ENCODE measurements around the gene NELL1.

The NELL1 gene

GRCh38 chr11:20723366-20723765 is 54.0 kb downstream of the NELL1 start:
- Histone ChIP-seq H3K4me2 (ENCODE audit: low read length) (no peak overlapping the region), H2BK15ac (replicated peaks; ENCODE audit: low read depth) (no peak overlapping the region), H3K56ac (ENCODE audit: low read length) (no peak overlapping the region), H3K79me1 (ENCODE audit: low read length) (no peaks in the 10 kb centered on the region), H3K18ac (ENCODE audit: low read length) (no peak overlapping the region), H3K9ac (ENCODE audit: low read length) (no peak overlapping the region), H4K5ac (ENCODE audit: low read length) (no peak overlapping the region), H3K4me1 (ENCODE audit: control insufficient read depth, low read depth, low read length) (no peaks in the 10 kb centered on the region), H3K27me3 (ENCODE audit: insufficient read depth, low read length, poor library complexity) (no peaks in the 10 kb centered on the region), H3K4me3 (ENCODE audit: low read length) (no peak overlapping the region), H4K8ac (ENCODE audit: low read depth, low read length) (no peak overlapping the region), H3K4ac (ENCODE audit: low read depth, low read length) (no peak overlapping the region), H2AK5ac (ENCODE audit: low read length) (no peak overlapping the region), H2BK120ac (ENCODE audit: low read depth, low read length) (no peak overlapping the region), H2BK5ac (ENCODE audit: low read length) (no peak overlapping the region), H3K23ac (ENCODE audit: low read length) (no peak overlapping the region), H3K27ac (ENCODE audit: low read depth, low read length) (no peak overlapping the region), H3K36me3 (ENCODE audit: control insufficient read depth, insufficient read depth, low read length) (no peaks in the 10 kb centered on the region), H3K79me2 (ENCODE audit: control insufficient read depth, insufficient read depth, low read length) (no peaks in the 10 kb centered on the region)
- WGBS (ENCODE audit: extremely low coverage, insufficient coverage, low lambda C conversion rate): no CpG with 5 or more reads among the region's 1 CpG
- DNase-seq: no peak

- Histone ChIP-seq H3K79me2 (ENCODE audit: control insufficient read depth, insufficient read depth, low read length) (no peaks in the 10 kb centered on the region), H3K9ac (ENCODE audit: low read length) (no peak overlapping the region), H4K8ac (ENCODE audit: low read depth, low read length) (no peak overlapping the region), H3K4me3 (ENCODE audit: low read length) (no peak overlapping the region), H3K27me3 (ENCODE audit: insufficient read depth, low read length, poor library complexity) (no peaks in the 10 kb centered on the region), H3K56ac (ENCODE audit: low read length) (no peak overlapping the region), H3K36me3 (ENCODE audit: control insufficient read depth, insufficient read depth, low read length) (no peaks in the 10 kb centered on the region), H3K27ac (ENCODE audit: low read depth, low read length) (no peak overlapping the region), H3K79me1 (ENCODE audit: low read length) (no peaks in the 10 kb centered on the region), H2BK15ac (replicated peaks; ENCODE audit: low read depth) (no peak overlapping the region), H3K4ac (ENCODE audit: low read depth, low read length) (no peak overlapping the region), H2BK5ac (ENCODE audit: low read length) (no peak overlapping the region), H3K4me2 (ENCODE audit: low read length) (no peak overlapping the region), H2BK120ac (ENCODE audit: low read depth, low read length) (no peak overlapping the region), H3K18ac (ENCODE audit: low read length) (no peak overlapping the region), H3K4me1 (ENCODE audit: control insufficient read depth, low read depth, low read length) (no peaks in the 10 kb centered on the region), H2AK5ac (ENCODE audit: low read length) (no peak overlapping the region), H4K5ac (ENCODE audit: low read length) (no peak overlapping the region), H3K23ac (ENCODE audit: low read length) (no peak overlapping the region)
- no CpG with 5 or more reads among the region's 4 CpGs for WGBS (ENCODE audit: extremely low coverage, insufficient coverage, low lambda C conversion rate)
- DNase-seq: no peak
Observed at GRCh38 chr11:20729597-20730105, 60.3 kb downstream of the NELL1 start.

GRCh38 chr11:20731676-20732215 is 62.4 kb downstream of the NELL1 start:
- no CpG with 5 or more reads among the region's 5 CpGs for WGBS (ENCODE audit: extremely low coverage, insufficient coverage, low lambda C conversion rate)
- H3K27me3 ChIP-seq (ENCODE audit: insufficient read depth, low read length, poor library complexity): no peaks in the 10 kb centered on the region
- no peak overlapping the region for H3K56ac ChIP-seq (ENCODE audit: low read length)
- no peak overlapping the region for H3K27ac ChIP-seq (ENCODE audit: low read depth, low read length)
- H4K5ac ChIP-seq (ENCODE audit: low read length): no peak overlapping the region
- no peaks in the 10 kb centered on the region for H3K4me1 ChIP-seq (ENCODE audit: control insufficient read depth, low read depth, low read length)
- no peak overlapping the region for H3K4me2 ChIP-seq (ENCODE audit: low read length)
- H3K9ac ChIP-seq (ENCODE audit: low read length): no peak overlapping the region
- no peak overlapping the region for H2BK15ac ChIP-seq (replicated peaks; ENCODE audit: low read depth)
- H3K36me3 ChIP-seq (ENCODE audit: control insufficient read depth, insufficient read depth, low read length): no peaks in the 10 kb centered on the region
- H3K79me2 ChIP-seq (ENCODE audit: control insufficient read depth, insufficient read depth, low read length): no peaks in the 10 kb centered on the region
- H3K18ac ChIP-seq (ENCODE audit: low read length): no peak overlapping the region
- H4K8ac ChIP-seq (ENCODE audit: low read depth, low read length): no peak overlapping the region
- no peak overlapping the region for H3K4me3 ChIP-seq (ENCODE audit: low read length)
- no peaks in the 10 kb centered on the region for H3K79me1 ChIP-seq (ENCODE audit: low read length)
- H2BK5ac ChIP-seq (ENCODE audit: low read length): no peak overlapping the region
- H2BK120ac ChIP-seq (ENCODE audit: low read depth, low read length): no peak overlapping the region
- DNase-seq: no peak
- no peak overlapping the region for H3K4ac ChIP-seq (ENCODE audit: low read depth, low read length)
- H2AK5ac ChIP-seq (ENCODE audit: low read length): no peak overlapping the region
- H3K23ac ChIP-seq (ENCODE audit: low read length): no peak overlapping the region

GRCh38 chr11:20739107-20739506 is 69.7 kb downstream of the NELL1 start:
- Histone ChIP-seq H3K23ac (ENCODE audit: low read length) (no peak overlapping the region), H3K36me3 (ENCODE audit: control insufficient read depth, insufficient read depth, low read length) (no peaks in the 10 kb centered on the region), H3K4ac (ENCODE audit: low read depth, low read length) (no peak overlapping the region), H4K5ac (ENCODE audit: low read length) (no peak overlapping the region), H3K18ac (ENCODE audit: low read length) (no peak overlapping the region), H3K56ac (ENCODE audit: low read length) (no peak overlapping the region), H2AK5ac (ENCODE audit: low read length) (no peak overlapping the region), H3K27me3 (ENCODE audit: insufficient read depth, low read length, poor library complexity) (no peaks in the 10 kb centered on the region), H2BK5ac (ENCODE audit: low read length) (no peak overlapping the region), H3K9ac (ENCODE audit: low read length) (no peak overlapping the region), H3K79me2 (ENCODE audit: control insufficient read depth, insufficient read depth, low read length) (no peaks in the 10 kb centered on the region), H3K4me2 (ENCODE audit: low read length) (no peak overlapping the region), H3K4me1 (ENCODE audit: control insufficient read depth, low read depth, low read length) (no peaks in the 10 kb centered on the region), H3K27ac (ENCODE audit: low read depth, low read length) (no peak overlapping the region), H2BK120ac (ENCODE audit: low read depth, low read length) (no peak overlapping the region), H2BK15ac (replicated peaks; ENCODE audit: low read depth) (no peak overlapping the region), H3K4me3 (ENCODE audit: low read length) (no peak overlapping the region), H3K79me1 (ENCODE audit: low read length) (no peaks in the 10 kb centered on the region), H4K8ac (ENCODE audit: low read depth, low read length) (no peak overlapping the region)
- no peak for DNase-seq
- WGBS (ENCODE audit: extremely low coverage, insufficient coverage, low lambda C conversion rate): no CpG with 5 or more reads among the region's 8 CpGs

GRCh38 chr11:20739577-20739976 is 70.2 kb downstream of the NELL1 start:
- Histone ChIP-seq H3K4ac (ENCODE audit: low read depth, low read length) (no peak overlapping the region), H4K8ac (ENCODE audit: low read depth, low read length) (no peak overlapping the region), H3K79me2 (ENCODE audit: control insufficient read depth, insufficient read depth, low read length) (no peaks in the 10 kb centered on the region), H3K23ac (ENCODE audit: low read length) (no peak overlapping the region), H4K5ac (ENCODE audit: low read length) (no peak overlapping the region), H3K4me3 (ENCODE audit: low read length) (no peak overlapping the region), H3K4me2 (ENCODE audit: low read length) (no peak overlapping the region), H3K56ac (ENCODE audit: low read length) (no peak overlapping the region), H3K27ac (ENCODE audit: low read depth, low read length) (no peak overlapping the region), H3K27me3 (ENCODE audit: insufficient read depth, low read length, poor library complexity) (no peaks in the 10 kb centered on the region), H3K36me3 (ENCODE audit: control insufficient read depth, insufficient read depth, low read length) (no peaks in the 10 kb centered on the region), H2AK5ac (ENCODE audit: low read length) (no peak overlapping the region), H3K79me1 (ENCODE audit: low read length) (no peaks in the 10 kb centered on the region), H2BK5ac (ENCODE audit: low read length) (no peak overlapping the region), H2BK15ac (replicated peaks; ENCODE audit: low read depth) (no peak overlapping the region), H2BK120ac (ENCODE audit: low read depth, low read length) (no peak overlapping the region), H3K4me1 (ENCODE audit: control insufficient read depth, low read depth, low read length) (no peaks in the 10 kb centered on the region), H3K9ac (ENCODE audit: low read length) (no peak overlapping the region), H3K18ac (ENCODE audit: low read length) (no peak overlapping the region)
- WGBS (ENCODE audit: extremely low coverage, insufficient coverage, low lambda C conversion rate): no CpG with 5 or more reads among the region's 4 CpGs
- peak; percentile 3 for DNase-seq

- H2BK120ac ChIP-seq (ENCODE audit: low read depth, low read length): no peak overlapping the region
- no CpG with 5 or more reads among the region's 6 CpGs for WGBS (ENCODE audit: extremely low coverage, insufficient coverage, low lambda C conversion rate)
- H3K23ac ChIP-seq (ENCODE audit: low read length): no peak overlapping the region
- H4K8ac ChIP-seq (ENCODE audit: low read depth, low read length): no peak overlapping the region
- no peak overlapping the region for H3K56ac ChIP-seq (ENCODE audit: low read length)
- no peak overlapping the region for H3K4ac ChIP-seq (ENCODE audit: low read depth, low read length)
- H3K79me1 ChIP-seq (ENCODE audit: low read length): no peaks in the 10 kb centered on the region
- no peak overlapping the region for H4K5ac ChIP-seq (ENCODE audit: low read length)
- H3K9ac ChIP-seq (ENCODE audit: low read length): no peak overlapping the region
- no peak overlapping the region for H3K4me2 ChIP-seq (ENCODE audit: low read length)
- no peak overlapping the region for H2BK15ac ChIP-seq (replicated peaks; ENCODE audit: low read depth)
- H2AK5ac ChIP-seq (ENCODE audit: low read length): no peak overlapping the region
- no peaks in the 10 kb centered on the region for H3K27me3 ChIP-seq (ENCODE audit: insufficient read depth, low read length, poor library complexity)
- H3K27ac ChIP-seq (ENCODE audit: low read depth, low read length): no peak overlapping the region
- no peak overlapping the region for H3K4me3 ChIP-seq (ENCODE audit: low read length)
- H3K79me2 ChIP-seq (ENCODE audit: control insufficient read depth, insufficient read depth, low read length): no peaks in the 10 kb centered on the region
- no peaks in the 10 kb centered on the region for H3K36me3 ChIP-seq (ENCODE audit: control insufficient read depth, insufficient read depth, low read length)
- no peak overlapping the region for H2BK5ac ChIP-seq (ENCODE audit: low read length)
- no peaks in the 10 kb centered on the region for H3K4me1 ChIP-seq (ENCODE audit: control insufficient read depth, low read depth, low read length)
- H3K18ac ChIP-seq (ENCODE audit: low read length): no peak overlapping the region
- peak; percentile 80 for DNase-seq
Observed at GRCh38 chr11:20754933-20755332, 85.5 kb downstream of the NELL1 start.
